Liver (tissue), 3 donors: Measurements from ENCODE around the gene SYNPO2.

ENCODE experiments used
- CTCF ChIP-seq: fragments of 150-350 bp; IDR thresholded peaks from 2 replicates; pipeline ENCODE4 v1.5.1; 2017; ENCODE audit warnings: improper control_type of control experiment, low read depth, low read length; ENCODE audit not compliant: missing input control
- JUND ChIP-seq, 2 donors: IDR thresholded peaks; 2 replicates each; pipeline ENCODE4 v1.6.1; 2016; ENCODE audit warnings: antibody characterized with exemption in 2 of 2
- MAX ChIP-seq: IDR thresholded peaks from 2 replicates; pipeline ENCODE4 v1.6.1; 2016; ENCODE audit warnings: antibody characterized with exemption
- donor health status: healthy.
- donor health status: healthy.

GRCh38 chr4:119011607-119011988, 122.9 kb downstream of the SYNPO2 start:
- TF ChIP-seq JUND (IDR thresholded peaks at IDR 0.05) (no peak), CTCF (no peak), MAX (no peak)
